D721Med (cell line): Measurements from ENCODE around the gene SUN3.

ENCODE experiments used
- DNase-seq: peaks from one replicate; pipeline ENCODE4 v3.0.0; 2011; ENCODE audit warnings: low spot score; ENCODE audit not compliant: insufficient read length
- FAIRE-seq: peaks from 2 replicates; lab custom pipeline; 2011; peaks lifted over from hg19 to GRCh38; lab: Jason Lieb, UNC
- CTCF ChIP-seq: IDR thresholded peaks from 2 replicates; pipeline ENCODE4 v1.5.1; 2012; ENCODE audit warnings: mild to moderate bottlenecking, control low read depth; ENCODE audit not compliant: insufficient read depth; ENCODE audit errors: missing control alignments

The SUN3 gene

GRCh38 chr7:48028938-48029337 is at the start of gene SUN3:
Gene SUN3 (minus strand): TSS chr7:48029107. CDS start chr7:48028938, 169 bp downstream.
- DNase-seq (no peak), FAIRE-seq (no peak)
- no peak for TF ChIP-seq CTCF

GRCh38 chr7:48078470-48078869 is 49.6 kb upstream of the SUN3 start:
- FAIRE-seq (no peak), DNase-seq (no peak)
- TF ChIP-seq CTCF, result no peak

- TF ChIP-seq CTCF, result no peak
- DNase-seq, result no peak
- no peak for FAIRE-seq
Measured at GRCh38 chr7:48077423-48077822, 48.5 kb upstream of the SUN3 start.

GRCh38 chr7:48074204-48074654 is 45.3 kb upstream of the SUN3 start:
- no peak for DNase-seq
- FAIRE-seq, result no peak
- TF ChIP-seq CTCF, result no peak

- TF ChIP-seq CTCF, result no peak
- FAIRE-seq (no peak), DNase-seq (no peak)
Measured at GRCh38 chr7:48067475-48067874, 38.6 kb upstream of the SUN3 start.

GRCh38 chr7:48063985-48064384 is 35.1 kb upstream of the SUN3 start:
- DNase-seq (no peak), FAIRE-seq (no peak)
- no peak for TF ChIP-seq CTCF

GRCh38 chr7:48059706-48060105 is 30.8 kb upstream of the SUN3 start:
- FAIRE-seq, result no peak
- TF ChIP-seq CTCF, result no peak
- no peak for DNase-seq
